Fibroblast of pulmonary artery (primary cell): Measurements from ENCODE around the gene NRP2.

ENCODE experiments used
- DNase-seq: peaks from one replicate; pipeline ENCODE4 v3.0.0-alpha.2; 2010; ENCODE audit warnings: low read depth
- H3K4me3 ChIP-seq: replicated peaks from 2 replicates; pipeline ENCODE4 v1.5.1; 2011; ENCODE audit warnings: low read depth, mild to moderate bottlenecking, control low read depth, low read length, moderate library complexity
- CTCF ChIP-seq: IDR thresholded peaks from 2 replicates; pipeline ENCODE4 v1.5.1; 2011; ENCODE audit warnings: mild to moderate bottlenecking, control low read depth, low read length, inconsistent platforms; ENCODE audit errors: missing control alignments

Gene NRP2

GRCh38 chr2:205694256-205694655 is 12.0 kb downstream of the NRP2 start:
- H3K4me3 ChIP-seq = no peak overlapping the region
- TF ChIP-seq CTCF = no peak
- DNase-seq = no peak

GRCh38 chr2:205695460-205695991 is 13.2 kb downstream of the NRP2 start:
- H3K4me3 ChIP-seq = no peak overlapping the region
- no peak for TF ChIP-seq CTCF
- peak; percentile 55 for DNase-seq

- DNase-seq = no peak
- TF ChIP-seq CTCF = peak; percentile 24
These were observed 14.1 kb downstream of the NRP2 start for GRCh38 chr2:205696331-205696926.

GRCh38 chr2:205696927-205697441 is 14.7 kb downstream of the NRP2 start:
- peak; percentile 39 for DNase-seq
- H3K4me3 ChIP-seq = no peak overlapping the region
- no peak for TF ChIP-seq CTCF

More at GRCh38 chr2:205696331-205696926, 14.1 kb downstream of the NRP2 start:
- no peak overlapping the region for H3K4me3 ChIP-seq

- H3K4me3 ChIP-seq = no peak overlapping the region
- no peak for TF ChIP-seq CTCF
- DNase-seq = peak; percentile 29
These were observed 16.3 kb downstream of the NRP2 start for GRCh38 chr2:205698286-205699268.

GRCh38 chr2:205699515-205700289 is 17.4 kb downstream of the NRP2 start:
- no peak overlapping the region for H3K4me3 ChIP-seq
- no peak for TF ChIP-seq CTCF
- no peak for DNase-seq
